ENCODE data around the gene ACTR2. TPM values are rescaled to one million over a fixed set of nuclear protein-coding genes. Genes with fewer than 3 reads are reported as not detected.

ACTR2 gene
- total RNA-seq, 1 experiment from 2014 or later = 347 TPM

GRCh38 chr2:65319674-65320041 is 92.0 kb downstream of the ACTR2 start:
- BruUV-seq (replicated peaks) = TSS peak; percentile 11
- ATAC-seq = peak; percentile 44

DNA sequence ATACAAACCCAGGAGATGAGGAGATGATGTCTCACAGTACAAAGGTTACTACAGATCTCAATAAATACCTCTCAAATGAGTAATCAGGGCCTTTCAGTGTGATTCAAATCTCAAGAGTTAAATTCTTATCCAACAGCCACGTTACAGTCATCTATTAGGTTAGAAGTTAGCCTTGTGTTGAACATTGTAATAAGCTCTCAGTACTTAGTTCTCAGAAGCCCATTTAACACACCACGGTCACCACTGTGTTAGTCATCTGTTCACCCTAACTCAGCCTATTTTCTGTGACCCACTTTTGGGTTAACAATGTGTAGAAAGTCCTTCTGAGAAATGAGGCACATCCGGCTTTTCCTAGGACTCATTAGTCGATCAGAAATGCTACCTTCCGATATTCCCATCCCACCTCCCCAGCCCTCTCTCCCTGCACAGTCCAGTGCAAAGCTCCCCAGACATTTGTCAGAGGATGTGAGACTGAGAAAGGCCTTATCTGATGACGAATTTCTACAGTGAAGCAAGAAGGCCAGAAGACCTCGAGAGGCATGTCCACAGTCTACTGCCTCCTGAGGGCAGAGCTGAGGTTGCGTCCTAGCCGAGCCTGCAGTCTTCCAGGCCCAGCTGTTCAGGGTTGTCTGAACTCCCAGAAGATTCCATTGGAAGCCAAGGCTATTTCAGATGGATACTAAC is 92.6 kb downstream of the ACTR2 start:
- POLR2A ChIA-PET = interaction anchor here (1.0 kb wide), 1 partner anchor 206 kb away, joined by 4 read pairs; no protein-coding TSS in a partner anchor
- DNase-seq (ENCODE audit: low read depth, low spot score) (peak; percentile 93), ATAC-seq (peak; percentile 89)
- Histone ChIP-seq H3K27ac (ENCODE audit: low read length) (peak overlapping the region; percentile 58), H3K9me3 (ENCODE audit: control insufficient read depth, insufficient read depth, low read depth, low read length) (no peaks in the 10 kb centered on the region), H3K4me3 (ENCODE audit: low read depth in 2 of 2, low read length in 2 of 2) (no peak overlapping the region), H3K27me3 (ENCODE audit: control insufficient read depth, insufficient read depth, low read length) (no peaks in the 10 kb centered on the region), H3K36me3 (ENCODE audit: control insufficient read depth, insufficient read depth, low read length) (peaks cover 4% of the 10 kb centered on the region), H3K4me1 (ENCODE audit: control insufficient read depth, insufficient read depth, low read length) (peaks cover 17% of the 10 kb centered on the region)
- in situ Hi-C loops (cut with HindIII; ENCODE audit: low pct_unique_long_range_greater_than_20kb, low sequenced_read_pairs) = no loop called here
- TF ChIP-seq SIN3A (IDR thresholded peaks at IDR 0.05; ENCODE audit: borderline replicate concordance, insufficient read depth, low read depth, low read length) (no peak), POLR2AphosphoS5 (IDR thresholded peaks at IDR 0.05; ENCODE audit: low read depth, low read length) (no peak), REST (IDR thresholded peaks at IDR 0.05; ENCODE audit: insufficient read depth in 1 of 2, low read depth in 2 of 2, low read length in 1 of 2) (no peak), CTCF (IDR thresholded peaks at IDR 0.05) (peak; percentile 61; the same call in 1 of the 2 replicates), TCF7L2 (IDR thresholded peaks at IDR 0.05; ENCODE audit: low read depth, low read length) (no peak)
- intact Hi-C loops (cut with micrococcal nuclease; ENCODE audit: unreplicated experiment) = no loop called here
- CTCF ChIA-PET = interaction anchor here (1.5 kb wide), 1 partner anchor 11 kb away, joined by 3 read pairs; no protein-coding TSS in a partner anchor
- no TSS peak for BruUV-seq (replicated peaks)

More at GRCh38 chr2:65319674-65320041, 92.0 kb downstream of the ACTR2 start:
- Histone ChIP-seq H3K4me3 (ENCODE audit: low read depth in 2 of 2, low read length in 2 of 2) (no peak overlapping the region), H3K27me3 (ENCODE audit: control insufficient read depth, insufficient read depth, low read length) (no peaks in the 10 kb centered on the region), H3K27ac (ENCODE audit: low read length) (peak overlapping the region; percentile 58), H3K9me3 (ENCODE audit: control insufficient read depth, insufficient read depth, low read depth, low read length) (no peaks in the 10 kb centered on the region), H3K4me1 (ENCODE audit: control insufficient read depth, insufficient read depth, low read length) (peaks cover 17% of the 10 kb centered on the region), H3K36me3 (ENCODE audit: control insufficient read depth, insufficient read depth, low read length) (peaks cover 5% of the 10 kb centered on the region)
- ChIA-PET CTCF (interaction anchor here (1.5 kb wide), 1 partner anchor 11 kb away, joined by 3 read pairs; no protein-coding TSS in a partner anchor), POLR2A (no interaction called here)
- in situ Hi-C loops (cut with HindIII; ENCODE audit: low pct_unique_long_range_greater_than_20kb, low sequenced_read_pairs) = no loop called here
- TF ChIP-seq REST (IDR thresholded peaks at IDR 0.05; ENCODE audit: insufficient read depth in 1 of 2, low read depth in 2 of 2, low read length in 1 of 2) (no peak), CTCF (IDR thresholded peaks at IDR 0.05) (no peak), TCF7L2 (IDR thresholded peaks at IDR 0.05; ENCODE audit: low read depth, low read length) (no peak), SIN3A (IDR thresholded peaks at IDR 0.05; ENCODE audit: borderline replicate concordance, insufficient read depth, low read depth, low read length) (no peak), POLR2AphosphoS5 (IDR thresholded peaks at IDR 0.05; ENCODE audit: low read depth, low read length) (no peak)
- intact Hi-C loops (cut with micrococcal nuclease; ENCODE audit: unreplicated experiment) = no loop called here
- DNase-seq (ENCODE audit: low read depth, low spot score) = no peak
